CD14-positive monocyte (primary cell): ENCODE measurements around the gene PHF21B. TPM values are rescaled to one million over a fixed set of nuclear protein-coding genes. Genes with fewer than 3 reads are reported as not detected.

Experiments used
- DNase-seq, 3 donors: peaks; one replicate each; pipeline ENCODE4 v3.0.0-alpha.2; 2011 to 2022
- H2AFZ ChIP-seq: 2 replicates; pipeline ENCODE4 v1.6.0; 2012; ENCODE audit warnings: mild to moderate bottlenecking, low read depth, low read length, inconsistent platforms; ENCODE audit not compliant: insufficient read depth, poor library complexity, severe bottlenecking
- H3K27ac ChIP-seq, 2 donors: 1 replicate in 1 of 2; 2 replicates in 1 of 2; pipeline ENCODE4 v1.5.1; 2012 to 2013; ENCODE audit warnings: low read length in 2 of 2, control low read depth in 1 of 2, inconsistent platforms in 1 of 2, low read depth in 1 of 2, mild to moderate bottlenecking in 1 of 2
- H3K27me3 ChIP-seq, 2 donors: one replicate each; pipeline versions ENCODE4 v1.6.0 to v1.6.1; 2011 to 2013; ENCODE audit warnings: low read length in 2 of 2; ENCODE audit not compliant: control insufficient read depth in 2 of 2, insufficient read depth in 2 of 2
- H3K36me3 ChIP-seq, 2 donors: replicated peaks in 1 of 2; 1 replicate in 1 of 2; 2 replicates in 1 of 2; pipeline versions ENCODE4 v1.5.1 to v1.6.1; 2012 to 2013; ENCODE audit warnings: low read length in 2 of 2, control low read depth in 1 of 2, inconsistent platforms in 1 of 2, mild to moderate bottlenecking in 1 of 2; ENCODE audit not compliant: insufficient read depth in 2 of 2, control insufficient read depth in 1 of 2
- H3K4me1 ChIP-seq, 2 donors: 1 replicate in 1 of 2; 2 replicates in 1 of 2; pipeline versions ENCODE4 v1.5.1 to v1.6.1; 2012 to 2013; ENCODE audit warnings: low read length in 2 of 2, control low read depth in 1 of 2, inconsistent platforms in 1 of 2, mild to moderate bottlenecking in 1 of 2, moderate library complexity in 1 of 2; ENCODE audit not compliant: insufficient read depth in 2 of 2, control insufficient read depth in 1 of 2
- H3K4me2 ChIP-seq: replicated peaks from 2 replicates; pipeline ENCODE3; 2012; ENCODE audit warnings: low read length, moderate library complexity, mild to moderate bottlenecking; ENCODE audit not compliant: poor library complexity, severe bottlenecking; ENCODE audit errors: extremely low read depth
- H3K4me3 ChIP-seq, 3 experiments: fragments of 200-600 bp in 1 of 3; sonication (generic) in 1 of 3; replicated peaks in 1 of 3; 1 replicate in 2 of 3; 2 replicates in 1 of 3; pipeline ENCODE4 v1.5.1; 2011 to 2013; ENCODE audit warnings: low read length in 3 of 3, mild to moderate bottlenecking in 3 of 3, control low read depth in 2 of 3, low read depth in 2 of 3, inconsistent platforms in 1 of 3, moderate library complexity in 1 of 3
- H3K79me2 ChIP-seq: 2 replicates; pipeline ENCODE4 v1.6.0; 2012; ENCODE audit warnings: mild to moderate bottlenecking, control low read depth, inconsistent platforms, low read length, moderate library complexity; ENCODE audit not compliant: insufficient read depth
- H3K9ac ChIP-seq: 2 replicates; pipeline ENCODE4 v1.6.0; 2017; ENCODE audit warnings: low read length, mild to moderate bottlenecking; ENCODE audit not compliant: insufficient read depth, poor library complexity, severe bottlenecking
- H3K9me3 ChIP-seq, 2 donors: replicated peaks in 1 of 2; 1 replicate in 1 of 2; 2 replicates in 1 of 2; pipeline versions ENCODE4 v1.5.1 to v1.6.1; 2012 to 2013; ENCODE audit warnings: low read length in 2 of 2, control low read depth in 1 of 2; ENCODE audit not compliant: control insufficient read depth in 1 of 2, insufficient read depth in 1 of 2
- H4K20me1 ChIP-seq: 2 replicates; pipeline ENCODE4 v1.6.0; 2012; ENCODE audit warnings: mild to moderate bottlenecking, low read length, control low read depth, moderate library complexity; ENCODE audit not compliant: insufficient read depth
- H3K27ac Mint-ChIP-seq, 7 donors: one replicate each; pipeline ENCODE4 v1.8.0; 2020; ENCODE audit warnings: mild to moderate bottlenecking in 7 of 7, mixed read lengths in 7 of 7, moderate library complexity in 6 of 7, inconsistent platforms in 2 of 7
- H3K27me3 Mint-ChIP-seq, 3 donors: one replicate each; pipeline ENCODE4 v1.8.0; 2021 to 2022; ENCODE audit warnings: low read depth in 3 of 3, mild to moderate bottlenecking in 3 of 3, mixed read lengths in 3 of 3, moderate library complexity in 3 of 3, inconsistent platforms in 1 of 3
- H3K36me3 Mint-ChIP-seq, 2 donors: one replicate each; pipeline ENCODE4 v1.8.0; 2020; ENCODE audit warnings: mixed read lengths in 2 of 2, inconsistent platforms in 1 of 2, mild to moderate bottlenecking in 1 of 2
- H3K4me1 Mint-ChIP-seq: one replicate; pipeline ENCODE4 v1.8.0; 2020; ENCODE audit warnings: mild to moderate bottlenecking, mixed read lengths
- H3K4me3 Mint-ChIP-seq, 2 donors: one replicate each; pipeline ENCODE4 v1.8.0; 2020; ENCODE audit warnings: mild to moderate bottlenecking in 2 of 2, mixed read lengths in 2 of 2, moderate library complexity in 1 of 2
- H3K9me3 Mint-ChIP-seq, 7 donors: one replicate each; pipeline ENCODE4 v1.8.0; 2020 to 2022; ENCODE audit warnings: mixed read lengths in 7 of 7, mild to moderate bottlenecking in 6 of 7, moderate library complexity in 6 of 7, inconsistent platforms in 2 of 7
- WGBS: methylation state at CpG from one replicate; pipeline ENCODE4 v1.1.5; 2013; ENCODE audit warnings: missing lambda C conversion rate; ENCODE audit not compliant: insufficient coverage; 5-methylcytosine and 5-hydroxymethylcytosine counted together
- intact Hi-C, 2 donors: fragments of 100-400 bp; cut with micrococcal nuclease; formaldehyde crosslinking; loops; one replicate each; pipeline versions ENCODE4 v1.15.0 to v1.15.1; 2023
- polyA plus RNA-seq, 3 donors: library from polyadenylated mRNA; depleted of rRNA in 1 of 3; unstranded in 2 of 3; stranded (reverse) in 1 of 3; fragments of 300-500 nt in 2 of 3; fragments of >200 nt in 1 of 3; fragmentation: Illumina TruSeq in 2 of 3; gene quantifications; 1 replicate in 2 of 3; 2 replicates in 1 of 3; pipeline ENCODE4 v1.2.3, GENCODE V29; 2012 to 2021
- TF ChIP-seq, protein P1 (sequence below): fragments of 200-600 bp; IDR thresholded peaks from one replicate; pipeline ENCODE4 v1.8.0; 2022; ENCODE audit warnings: antibody characterized with exemption, mild to moderate bottlenecking

The PHF21B gene
- polyA plus RNA-seq, 3 donors: not detected

DNA sequence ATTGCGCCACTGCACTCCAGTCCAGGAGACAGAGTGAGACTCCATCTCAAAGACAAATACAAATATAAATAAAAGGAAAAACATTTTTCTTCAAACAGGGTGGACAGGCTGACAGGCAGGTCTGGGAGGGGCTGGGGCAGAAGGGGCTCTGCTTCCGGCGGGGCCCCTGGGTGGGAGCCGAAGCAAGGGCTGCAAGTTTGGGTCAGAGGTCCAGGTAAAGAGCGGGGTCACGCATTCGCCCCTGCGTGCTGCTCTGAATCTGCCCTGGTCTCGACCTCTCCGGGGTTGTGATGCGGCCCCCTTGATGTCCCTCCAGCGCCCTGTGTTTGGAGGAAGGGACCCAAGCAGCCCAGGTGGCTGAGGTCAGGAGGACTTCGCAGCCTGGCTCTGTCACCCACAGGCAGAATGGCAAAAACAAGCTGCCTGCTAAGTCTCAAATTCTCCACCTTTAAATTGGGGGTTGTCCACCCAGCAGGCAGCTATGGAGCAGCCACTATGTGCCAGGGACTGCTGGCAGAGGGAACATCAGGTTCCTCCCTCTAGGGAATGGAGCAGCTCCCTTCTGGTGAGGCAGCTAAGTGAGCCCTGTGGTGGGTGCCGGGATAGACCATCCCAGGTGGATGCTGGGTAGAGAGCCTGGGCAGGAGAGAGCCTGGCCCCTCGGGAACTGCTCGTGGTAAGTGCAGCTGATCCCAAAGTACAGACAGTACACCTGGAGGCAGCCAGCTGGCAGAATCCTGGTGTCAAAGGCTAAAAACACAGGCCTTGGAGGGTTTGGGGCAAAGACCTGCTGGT, 10.3 kb upstream of the PHF21B start:
- Histone ChIP-seq H3K36me3 (no peaks in the 10 kb centered on the region), H4K20me1 (no peaks in the 10 kb centered on the region), H3K9ac (no peak overlapping the region), H3K27ac (no peak overlapping the region), H3K9me3 (no peaks in the 10 kb centered on the region), H3K4me1 (no peaks in the 10 kb centered on the region), H2AFZ (no peak overlapping the region), H3K27me3 (peaks cover 2 to 8% of the 10 kb centered on the region in 2 donors), H3K79me2 (no peaks in the 10 kb centered on the region), H3K4me2 (no peak overlapping the region), H3K4me3 (no peak overlapping the region)
- H3K9me3 Mint-ChIP-seq: peaks cover 0 to 6% (median 2%) of the 10 kb centered on the region in 7 donors
- no peaks in the 10 kb centered on the region for H3K36me3 Mint-ChIP-seq
- WGBS: 70% methylated on average over 15 of the region's 16 CpGs
- no peak for DNase-seq
- peaks cover 21 to 45% (median 30%) of the 10 kb centered on the region in 3 donors for H3K27me3 Mint-ChIP-seq
- intact Hi-C loops: no loop called here
- H3K4me3 Mint-ChIP-seq: no peak overlapping the region
- TF ChIP-seq, protein P1, sequence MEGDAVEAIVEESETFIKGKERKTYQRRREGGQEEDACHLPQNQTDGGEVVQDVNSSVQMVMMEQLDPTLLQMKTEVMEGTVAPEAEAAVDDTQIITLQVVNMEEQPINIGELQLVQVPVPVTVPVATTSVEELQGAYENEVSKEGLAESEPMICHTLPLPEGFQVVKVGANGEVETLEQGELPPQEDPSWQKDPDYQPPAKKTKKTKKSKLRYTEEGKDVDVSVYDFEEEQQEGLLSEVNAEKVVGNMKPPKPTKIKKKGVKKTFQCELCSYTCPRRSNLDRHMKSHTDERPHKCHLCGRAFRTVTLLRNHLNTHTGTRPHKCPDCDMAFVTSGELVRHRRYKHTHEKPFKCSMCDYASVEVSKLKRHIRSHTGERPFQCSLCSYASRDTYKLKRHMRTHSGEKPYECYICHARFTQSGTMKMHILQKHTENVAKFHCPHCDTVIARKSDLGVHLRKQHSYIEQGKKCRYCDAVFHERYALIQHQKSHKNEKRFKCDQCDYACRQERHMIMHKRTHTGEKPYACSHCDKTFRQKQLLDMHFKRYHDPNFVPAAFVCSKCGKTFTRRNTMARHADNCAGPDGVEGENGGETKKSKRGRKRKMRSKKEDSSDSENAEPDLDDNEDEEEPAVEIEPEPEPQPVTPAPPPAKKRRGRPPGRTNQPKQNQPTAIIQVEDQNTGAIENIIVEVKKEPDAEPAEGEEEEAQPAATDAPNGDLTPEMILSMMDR: no peak
- H3K4me1 Mint-ChIP-seq: no peaks in the 10 kb centered on the region
- H3K27ac Mint-ChIP-seq: no peak overlapping the region

GRCh38 chr22:45014654-45015053, 4.8 kb upstream of the PHF21B start:
- Histone ChIP-seq H3K27me3 (peaks cover 14 to 29% of the 10 kb centered on the region in 2 donors), H3K4me3 (no peak overlapping the region), H3K36me3 (no peaks in the 10 kb centered on the region), H3K9ac (no peak overlapping the region), H3K79me2 (no peaks in the 10 kb centered on the region), H3K4me2 (no peak overlapping the region), H3K27ac (no peak overlapping the region), H2AFZ (no peak overlapping the region), H3K4me1 (no peaks in the 10 kb centered on the region), H3K9me3 (peaks cover 0 to 12% of the 10 kb centered on the region in 2 donors), H4K20me1 (no peaks in the 10 kb centered on the region)
- TF ChIP-seq, protein P1: no peak
- Mint-ChIP-seq H3K36me3 (peaks cover 0 to 3% of the 10 kb centered on the region in 2 donors), H3K9me3 (peaks cover 0 to 10% (median 5%) of the 10 kb centered on the region in 7 donors), H3K27ac (no peak overlapping the region), H3K4me1 (peaks cover 7% of the 10 kb centered on the region), H3K4me3 (no peak overlapping the region), H3K27me3 (peaks cover 41 to 65% (median 45%) of the 10 kb centered on the region in 3 donors)
- no peak for DNase-seq
- WGBS: 77% methylated on average over 2 of the region's 4 CpGs
- intact Hi-C loops: no loop called here
